ENCODE results near the gene ZNF197. TPM values are rescaled to one million over a fixed set of nuclear protein-coding genes. Genes with fewer than 3 reads are reported as not detected.

Gene ZNF197
- total and polyA plus RNA-seq, 2 experiments from 2014 or later: 5.6 to 18.9 TPM

DNA sequence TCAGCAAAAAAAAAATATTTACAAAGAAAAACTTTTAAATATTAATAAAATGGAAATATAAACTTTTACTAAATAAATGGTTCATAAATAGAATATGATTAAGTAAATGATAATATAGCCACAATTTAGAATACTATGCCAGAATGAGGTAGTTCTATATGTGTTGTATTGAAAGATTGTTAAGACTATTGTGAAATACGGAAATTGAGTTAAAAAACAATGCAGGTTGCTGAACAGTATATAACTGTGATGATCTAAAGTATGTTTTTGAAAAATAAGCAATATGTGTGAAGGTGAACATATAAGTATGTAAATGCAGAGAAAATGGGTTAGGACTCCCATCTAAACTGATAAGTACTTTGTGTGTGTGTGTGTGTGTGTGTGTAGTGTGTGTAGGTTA, 24.9 kb downstream of the ZNF197 start:
- no peaks in the 10 kb centered on the region for H3K9me2 ChIP-seq (ENCODE audit: insufficient read depth)
- Mint-ChIP-seq H3K9me3 (peaks cover 8% of the 10 kb centered on the region; the same call in 1 of the 3 replicates), H3K36me3 (ENCODE audit: low read depth) (peaks cover 37% of the 10 kb centered on the region), H3K27me3 (ENCODE audit: insufficient read depth, low read depth, poor library complexity) (peaks cover 7% of the 10 kb centered on the region), H3K4me3 (peak overlapping the region; percentile 93), H3K27ac (no peak overlapping the region), H3K4me1 (peaks cover 7% of the 10 kb centered on the region; the same call in 1 of the 3 replicates)
- no peaks in the 10 kb centered on the region for H4K20me1 ChIP-seq (replicated peaks; ENCODE audit: insufficient read depth)
- DNase-seq (ENCODE audit: low spot score): no peak
- H2AFZ ChIP-seq: no peak overlapping the region
- H3K4me3 ChIP-seq: peak overlapping the region; percentile 92
- ATAC-seq: no peak
- no peak overlapping the region for H3K27ac ChIP-seq (ENCODE audit: low read depth)
- no peaks in the 10 kb centered on the region for H3K27me3 ChIP-seq (ENCODE audit: insufficient read depth)
- H3K4me1 ChIP-seq (ENCODE audit: insufficient read depth): no peaks in the 10 kb centered on the region; the same call in 1 of the 2 replicates
- H3K36me3 ChIP-seq (ENCODE audit: insufficient read depth): peaks cover 29% of the 10 kb centered on the region
- H3K4me2 ChIP-seq: peak overlapping the region; percentile 99; the same call in 1 of the 2 replicates
- H3F3A ChIP-seq (replicated peaks; ENCODE audit: low read depth): no peaks in the 10 kb centered on the region
- H3K79me2 ChIP-seq (replicated peaks; ENCODE audit: insufficient read depth): peaks cover 33% of the 10 kb centered on the region
- TF ChIP-seq, protein P1, sequence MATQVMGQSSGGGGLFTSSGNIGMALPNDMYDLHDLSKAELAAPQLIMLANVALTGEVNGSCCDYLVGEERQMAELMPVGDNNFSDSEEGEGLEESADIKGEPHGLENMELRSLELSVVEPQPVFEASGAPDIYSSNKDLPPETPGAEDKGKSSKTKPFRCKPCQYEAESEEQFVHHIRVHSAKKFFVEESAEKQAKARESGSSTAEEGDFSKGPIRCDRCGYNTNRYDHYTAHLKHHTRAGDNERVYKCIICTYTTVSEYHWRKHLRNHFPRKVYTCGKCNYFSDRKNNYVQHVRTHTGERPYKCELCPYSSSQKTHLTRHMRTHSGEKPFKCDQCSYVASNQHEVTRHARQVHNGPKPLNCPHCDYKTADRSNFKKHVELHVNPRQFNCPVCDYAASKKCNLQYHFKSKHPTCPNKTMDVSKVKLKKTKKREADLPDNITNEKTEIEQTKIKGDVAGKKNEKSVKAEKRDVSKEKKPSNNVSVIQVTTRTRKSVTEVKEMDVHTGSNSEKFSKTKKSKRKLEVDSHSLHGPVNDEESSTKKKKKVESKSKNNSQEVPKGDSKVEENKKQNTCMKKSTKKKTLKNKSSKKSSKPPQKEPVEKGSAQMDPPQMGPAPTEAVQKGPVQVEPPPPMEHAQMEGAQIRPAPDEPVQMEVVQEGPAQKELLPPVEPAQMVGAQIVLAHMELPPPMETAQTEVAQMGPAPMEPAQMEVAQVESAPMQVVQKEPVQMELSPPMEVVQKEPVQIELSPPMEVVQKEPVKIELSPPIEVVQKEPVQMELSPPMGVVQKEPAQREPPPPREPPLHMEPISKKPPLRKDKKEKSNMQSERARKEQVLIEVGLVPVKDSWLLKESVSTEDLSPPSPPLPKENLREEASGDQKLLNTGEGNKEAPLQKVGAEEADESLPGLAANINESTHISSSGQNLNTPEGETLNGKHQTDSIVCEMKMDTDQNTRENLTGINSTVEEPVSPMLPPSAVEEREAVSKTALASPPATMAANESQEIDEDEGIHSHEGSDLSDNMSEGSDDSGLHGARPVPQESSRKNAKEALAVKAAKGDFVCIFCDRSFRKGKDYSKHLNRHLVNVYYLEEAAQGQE (IDR thresholded peaks at IDR 0.05; ENCODE audit: unreplicated experiment): no peak
- TF ChIP-seq, protein P2, sequence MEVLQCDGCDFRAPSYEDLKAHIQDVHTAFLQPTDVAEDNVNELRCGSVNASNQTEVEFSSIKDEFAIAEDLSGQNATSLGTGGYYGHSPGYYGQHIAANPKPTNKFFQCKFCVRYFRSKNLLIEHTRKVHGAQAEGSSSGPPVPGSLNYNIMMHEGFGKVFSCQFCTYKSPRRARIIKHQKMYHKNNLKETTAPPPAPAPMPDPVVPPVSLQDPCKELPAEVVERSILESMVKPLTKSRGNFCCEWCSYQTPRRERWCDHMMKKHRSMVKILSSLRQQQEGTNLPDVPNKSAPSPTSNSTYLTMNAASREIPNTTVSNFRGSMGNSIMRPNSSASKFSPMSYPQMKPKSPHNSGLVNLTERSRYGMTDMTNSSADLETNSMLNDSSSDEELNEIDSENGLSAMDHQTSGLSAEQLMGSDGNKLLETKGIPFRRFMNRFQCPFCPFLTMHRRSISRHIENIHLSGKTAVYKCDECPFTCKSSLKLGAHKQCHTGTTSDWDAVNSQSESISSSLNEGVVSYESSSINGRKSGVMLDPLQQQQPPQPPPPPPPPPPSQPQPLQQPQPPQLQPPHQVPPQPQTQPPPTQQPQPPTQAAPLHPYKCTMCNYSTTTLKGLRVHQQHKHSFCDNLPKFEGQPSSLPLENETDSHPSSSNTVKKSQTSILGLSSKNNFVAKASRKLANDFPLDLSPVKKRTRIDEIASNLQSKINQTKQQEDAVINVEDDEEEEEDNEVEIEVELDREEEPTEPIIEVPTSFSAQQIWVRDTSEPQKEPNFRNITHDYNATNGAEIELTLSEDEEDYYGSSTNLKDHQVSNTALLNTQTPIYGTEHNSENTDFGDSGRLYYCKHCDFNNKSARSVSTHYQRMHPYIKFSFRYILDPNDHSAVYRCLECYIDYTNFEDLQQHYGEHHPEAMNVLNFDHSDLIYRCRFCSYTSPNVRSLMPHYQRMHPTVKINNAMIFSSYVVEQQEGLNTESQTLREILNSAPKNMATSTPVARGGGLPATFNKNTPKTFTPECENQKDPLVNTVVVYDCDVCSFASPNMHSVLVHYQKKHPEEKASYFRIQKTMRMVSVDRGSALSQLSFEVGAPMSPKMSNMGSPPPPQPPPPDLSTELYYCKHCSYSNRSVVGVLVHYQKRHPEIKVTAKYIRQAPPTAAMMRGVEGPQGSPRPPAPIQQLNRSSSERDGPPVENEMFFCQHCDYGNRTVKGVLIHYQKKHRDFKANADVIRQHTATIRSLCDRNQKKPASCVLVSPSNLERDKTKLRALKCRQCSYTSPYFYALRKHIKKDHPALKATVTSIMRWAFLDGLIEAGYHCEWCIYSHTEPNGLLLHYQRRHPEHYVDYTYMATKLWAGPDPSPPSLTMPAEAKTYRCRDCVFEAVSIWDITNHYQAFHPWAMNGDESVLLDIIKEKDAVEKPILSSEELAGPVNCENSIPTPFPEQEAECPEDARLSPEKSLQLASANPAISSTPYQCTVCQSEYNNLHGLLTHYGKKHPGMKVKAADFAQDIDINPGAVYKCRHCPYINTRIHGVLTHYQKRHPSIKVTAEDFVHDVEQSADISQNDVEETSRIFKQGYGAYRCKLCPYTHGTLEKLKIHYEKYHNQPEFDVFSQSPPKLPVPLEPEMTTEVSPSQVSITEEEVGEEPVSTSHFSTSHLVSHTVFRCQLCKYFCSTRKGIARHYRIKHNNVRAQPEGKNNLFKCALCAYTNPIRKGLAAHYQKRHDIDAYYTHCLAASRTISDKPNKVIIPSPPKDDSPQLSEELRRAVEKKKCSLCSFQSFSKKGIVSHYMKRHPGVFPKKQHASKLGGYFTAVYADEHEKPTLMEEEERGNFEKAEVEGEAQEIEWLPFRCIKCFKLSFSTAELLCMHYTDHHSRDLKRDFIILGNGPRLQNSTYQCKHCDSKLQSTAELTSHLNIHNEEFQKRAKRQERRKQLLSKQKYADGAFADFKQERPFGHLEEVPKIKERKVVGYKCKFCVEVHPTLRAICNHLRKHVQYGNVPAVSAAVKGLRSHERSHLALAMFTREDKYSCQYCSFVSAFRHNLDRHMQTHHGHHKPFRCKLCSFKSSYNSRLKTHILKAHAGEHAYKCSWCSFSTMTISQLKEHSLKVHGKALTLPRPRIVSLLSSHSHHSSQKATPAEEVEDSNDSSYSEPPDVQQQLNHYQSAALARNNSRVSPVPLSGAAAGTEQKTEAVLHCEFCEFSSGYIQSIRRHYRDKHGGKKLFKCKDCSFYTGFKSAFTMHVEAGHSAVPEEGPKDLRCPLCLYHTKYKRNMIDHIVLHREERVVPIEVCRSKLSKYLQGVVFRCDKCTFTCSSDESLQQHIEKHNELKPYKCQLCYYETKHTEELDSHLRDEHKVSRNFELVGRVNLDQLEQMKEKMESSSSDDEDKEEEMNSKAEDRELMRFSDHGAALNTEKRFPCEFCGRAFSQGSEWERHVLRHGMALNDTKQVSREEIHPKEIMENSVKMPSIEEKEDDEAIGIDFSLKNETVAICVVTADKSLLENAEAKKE (CRISPR knock-in tag; IDR thresholded peaks at IDR 0.05): no peak
- TF ChIP-seq STAT1 (IDR thresholded peaks at IDR 0.05; ENCODE audit: unreplicated experiment) (no peak), NANOG (IDR thresholded peaks at IDR 0.05; ENCODE audit: borderline replicate concordance) (no peak), ZNF331 (CRISPR knock-in tag; IDR thresholded peaks at IDR 0.05; ENCODE audit: low read depth) (no peak), POLR2AphosphoS5 (IDR thresholded peaks at IDR 0.05; ENCODE audit: low read depth) (no peak), CREB1 (CRISPR knock-in tag; IDR thresholded peaks at IDR 0.05; ENCODE audit: low read depth) (no peak), JUNB (IDR thresholded peaks at IDR 0.05; ENCODE audit: unreplicated experiment) (no peak), EZH2phosphoT487 (IDR thresholded peaks at IDR 0.05; ENCODE audit: unreplicated experiment) (no peak), EZH2 (IDR thresholded peaks at IDR 0.05; ENCODE audit: low read depth, unreplicated experiment) (no peak), ZNF114 (CRISPR knock-in tag; IDR thresholded peaks at IDR 0.05) (no peak)
- TF ChIP-seq, protein P3, sequence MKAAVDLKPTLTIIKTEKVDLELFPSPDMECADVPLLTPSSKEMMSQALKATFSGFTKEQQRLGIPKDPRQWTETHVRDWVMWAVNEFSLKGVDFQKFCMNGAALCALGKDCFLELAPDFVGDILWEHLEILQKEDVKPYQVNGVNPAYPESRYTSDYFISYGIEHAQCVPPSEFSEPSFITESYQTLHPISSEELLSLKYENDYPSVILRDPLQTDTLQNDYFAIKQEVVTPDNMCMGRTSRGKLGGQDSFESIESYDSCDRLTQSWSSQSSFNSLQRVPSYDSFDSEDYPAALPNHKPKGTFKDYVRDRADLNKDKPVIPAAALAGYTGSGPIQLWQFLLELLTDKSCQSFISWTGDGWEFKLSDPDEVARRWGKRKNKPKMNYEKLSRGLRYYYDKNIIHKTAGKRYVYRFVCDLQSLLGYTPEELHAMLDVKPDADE (IDR thresholded peaks at IDR 0.05): no peak
- TF ChIP-seq, protein P4, sequence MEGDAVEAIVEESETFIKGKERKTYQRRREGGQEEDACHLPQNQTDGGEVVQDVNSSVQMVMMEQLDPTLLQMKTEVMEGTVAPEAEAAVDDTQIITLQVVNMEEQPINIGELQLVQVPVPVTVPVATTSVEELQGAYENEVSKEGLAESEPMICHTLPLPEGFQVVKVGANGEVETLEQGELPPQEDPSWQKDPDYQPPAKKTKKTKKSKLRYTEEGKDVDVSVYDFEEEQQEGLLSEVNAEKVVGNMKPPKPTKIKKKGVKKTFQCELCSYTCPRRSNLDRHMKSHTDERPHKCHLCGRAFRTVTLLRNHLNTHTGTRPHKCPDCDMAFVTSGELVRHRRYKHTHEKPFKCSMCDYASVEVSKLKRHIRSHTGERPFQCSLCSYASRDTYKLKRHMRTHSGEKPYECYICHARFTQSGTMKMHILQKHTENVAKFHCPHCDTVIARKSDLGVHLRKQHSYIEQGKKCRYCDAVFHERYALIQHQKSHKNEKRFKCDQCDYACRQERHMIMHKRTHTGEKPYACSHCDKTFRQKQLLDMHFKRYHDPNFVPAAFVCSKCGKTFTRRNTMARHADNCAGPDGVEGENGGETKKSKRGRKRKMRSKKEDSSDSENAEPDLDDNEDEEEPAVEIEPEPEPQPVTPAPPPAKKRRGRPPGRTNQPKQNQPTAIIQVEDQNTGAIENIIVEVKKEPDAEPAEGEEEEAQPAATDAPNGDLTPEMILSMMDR (conservative IDR thresholded peaks at IDR 0.05; ENCODE audit: low read depth in 2 of 2): no peak

Measured in GM23338 (cell line).